Measurements from ENCODE around the gene SHROOM1.

The SHROOM1 gene

DNA sequence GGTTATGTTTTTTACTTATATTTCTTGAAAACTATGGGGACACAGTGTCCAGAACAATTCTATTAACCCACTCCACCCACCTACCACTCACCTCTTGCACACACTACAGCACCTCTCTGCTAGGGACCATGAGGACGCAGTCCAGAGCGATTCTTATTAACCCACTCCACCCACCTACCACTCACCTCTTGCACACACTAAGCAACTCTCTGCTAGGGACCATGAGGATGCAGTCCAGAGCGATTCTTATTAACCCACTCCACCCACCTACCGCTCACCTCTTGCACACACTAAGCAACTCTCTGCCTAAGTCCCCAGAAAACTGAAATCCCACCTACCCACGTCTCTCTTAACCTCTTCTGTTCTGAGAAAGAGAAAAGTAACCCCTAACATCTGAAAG is 2.2 kb upstream of the SHROOM1 start:
- no peak overlapping the region for H3K4me3 ChIP-seq (replicated peaks; ENCODE audit: low read depth, low read length)
- no peak for DNase-seq (ENCODE audit: low read depth)
- TF ChIP-seq, protein P1, sequence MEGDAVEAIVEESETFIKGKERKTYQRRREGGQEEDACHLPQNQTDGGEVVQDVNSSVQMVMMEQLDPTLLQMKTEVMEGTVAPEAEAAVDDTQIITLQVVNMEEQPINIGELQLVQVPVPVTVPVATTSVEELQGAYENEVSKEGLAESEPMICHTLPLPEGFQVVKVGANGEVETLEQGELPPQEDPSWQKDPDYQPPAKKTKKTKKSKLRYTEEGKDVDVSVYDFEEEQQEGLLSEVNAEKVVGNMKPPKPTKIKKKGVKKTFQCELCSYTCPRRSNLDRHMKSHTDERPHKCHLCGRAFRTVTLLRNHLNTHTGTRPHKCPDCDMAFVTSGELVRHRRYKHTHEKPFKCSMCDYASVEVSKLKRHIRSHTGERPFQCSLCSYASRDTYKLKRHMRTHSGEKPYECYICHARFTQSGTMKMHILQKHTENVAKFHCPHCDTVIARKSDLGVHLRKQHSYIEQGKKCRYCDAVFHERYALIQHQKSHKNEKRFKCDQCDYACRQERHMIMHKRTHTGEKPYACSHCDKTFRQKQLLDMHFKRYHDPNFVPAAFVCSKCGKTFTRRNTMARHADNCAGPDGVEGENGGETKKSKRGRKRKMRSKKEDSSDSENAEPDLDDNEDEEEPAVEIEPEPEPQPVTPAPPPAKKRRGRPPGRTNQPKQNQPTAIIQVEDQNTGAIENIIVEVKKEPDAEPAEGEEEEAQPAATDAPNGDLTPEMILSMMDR (IDR thresholded peaks at IDR 0.05; ENCODE audit: low read length, missing control alignments) = no peak

DNA sequence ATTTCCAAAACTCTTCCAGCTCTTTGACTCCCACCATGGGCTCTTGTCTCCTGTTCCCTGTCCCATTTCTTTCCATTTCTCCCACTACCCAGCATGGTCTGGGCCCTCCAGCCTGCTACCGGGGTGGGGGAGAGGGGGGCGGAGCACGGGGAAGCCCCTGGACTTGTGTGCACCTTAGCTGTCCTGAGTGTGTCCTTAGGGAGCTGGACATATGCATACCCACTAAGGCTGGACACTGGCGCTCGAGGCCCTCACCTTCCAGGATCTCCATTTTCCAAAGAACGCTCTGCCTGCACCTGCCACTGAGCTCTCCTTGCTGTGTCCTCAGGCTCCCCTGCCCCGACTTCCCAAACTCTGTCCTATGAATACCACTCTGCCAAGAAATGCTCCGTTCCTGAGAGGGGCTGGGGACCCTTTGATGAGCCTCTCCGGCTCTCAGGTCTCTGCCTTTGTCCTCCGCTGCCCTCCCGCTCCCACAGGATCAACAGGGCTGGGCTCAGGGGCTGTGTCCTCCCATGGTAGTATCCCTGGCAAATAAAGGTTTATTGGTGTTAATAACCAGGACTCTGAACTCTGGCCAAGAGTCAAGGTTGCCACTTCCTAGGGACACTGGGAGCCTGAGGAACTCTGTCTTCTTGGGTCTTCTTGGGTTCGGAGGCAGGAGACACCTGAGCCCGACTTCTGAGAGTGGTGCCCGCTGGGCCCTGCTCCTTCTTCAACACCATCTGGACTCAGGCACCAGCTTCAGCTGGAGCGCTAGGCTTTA is 831 bp upstream of the SHROOM1 start:
- TF ChIP-seq, protein P1 (IDR thresholded peaks at IDR 0.05; ENCODE audit: low read length, missing control alignments) = no peak
- peak overlapping the region; percentile 62 for H3K4me3 ChIP-seq (replicated peaks; ENCODE audit: low read depth, low read length)
- no peak for DNase-seq (ENCODE audit: low read depth)

DNA sequence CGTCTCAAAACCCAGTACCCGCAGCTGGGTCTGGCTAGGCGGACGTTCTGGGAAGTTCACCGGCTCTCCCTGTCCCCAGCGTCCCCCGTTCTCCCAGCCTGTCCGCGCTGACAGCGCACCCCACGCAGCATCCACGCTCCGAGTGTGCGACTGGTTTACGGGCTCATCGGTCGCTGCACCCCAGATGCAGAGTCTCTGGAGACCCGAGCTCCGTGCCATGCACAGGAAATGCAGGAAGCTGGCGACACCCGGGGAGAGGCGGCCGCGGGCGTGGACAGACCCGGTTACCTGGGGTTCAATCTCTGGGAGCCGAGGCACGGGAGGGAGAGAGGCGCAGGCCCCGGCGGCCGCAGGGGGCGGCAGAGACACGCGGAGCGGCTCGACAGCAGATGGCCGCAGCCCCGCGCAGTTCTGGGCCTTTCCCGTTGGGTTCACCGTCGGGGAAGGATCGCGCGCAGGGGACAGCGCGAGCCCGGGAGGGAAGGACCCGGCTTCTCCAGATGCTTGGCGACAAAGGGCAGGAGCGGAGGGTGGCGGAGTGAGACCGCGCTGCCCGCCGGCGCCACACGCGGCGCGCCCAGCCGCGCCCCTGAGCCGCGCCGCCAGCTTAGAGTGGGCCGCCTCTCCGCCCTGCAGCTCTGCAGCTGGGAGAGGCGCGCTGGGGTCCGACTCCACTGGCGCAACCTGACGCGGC is 558 bp downstream of the SHROOM1 start:
- peak; percentile 67 for DNase-seq (ENCODE audit: low read depth)
- H3K4me3 ChIP-seq (replicated peaks; ENCODE audit: low read depth, low read length) = peak overlapping the region; percentile 62
- TF ChIP-seq, protein P1 (IDR thresholded peaks at IDR 0.05; ENCODE audit: low read length, missing control alignments) = peak; percentile 73

DNA sequence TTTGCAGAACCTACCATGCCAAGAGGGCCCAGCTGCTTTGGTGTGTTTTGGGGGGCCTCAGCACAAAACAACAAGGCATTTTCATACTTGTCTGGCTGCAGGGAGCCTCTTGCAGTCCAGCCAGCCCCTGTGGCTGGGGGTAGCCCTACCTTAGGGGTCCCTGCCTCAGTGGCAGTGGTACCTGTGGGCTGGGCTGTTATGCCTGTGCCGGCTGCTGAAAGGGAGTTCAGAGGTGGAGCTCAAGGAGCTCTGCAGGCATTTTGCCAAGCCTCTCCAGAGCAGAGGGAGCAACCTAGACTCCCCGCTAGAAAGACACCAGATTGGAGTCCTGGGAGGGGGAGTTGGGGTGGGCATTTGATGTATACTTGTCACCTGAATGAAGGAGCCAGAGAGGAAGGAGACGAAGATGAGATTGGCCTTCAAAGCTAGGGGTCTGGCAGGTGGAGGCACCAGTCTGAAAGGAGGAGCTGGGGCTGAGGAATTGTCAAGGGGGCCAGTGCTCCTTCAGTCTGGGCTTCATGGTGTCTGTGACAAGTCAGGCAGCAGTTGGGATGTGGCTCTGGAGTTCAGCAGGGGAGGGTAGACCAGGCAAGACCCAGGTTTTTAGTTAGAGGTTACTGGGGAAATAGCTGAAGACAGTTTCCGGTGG is 1.5 kb downstream of the SHROOM1 start:
- TF ChIP-seq, protein P1 (IDR thresholded peaks at IDR 0.05; ENCODE audit: low read length, missing control alignments) = no peak
- H3K4me3 ChIP-seq (replicated peaks; ENCODE audit: low read depth, low read length) = peak overlapping the region; percentile 62
- DNase-seq (ENCODE audit: low read depth) = no peak

DNA sequence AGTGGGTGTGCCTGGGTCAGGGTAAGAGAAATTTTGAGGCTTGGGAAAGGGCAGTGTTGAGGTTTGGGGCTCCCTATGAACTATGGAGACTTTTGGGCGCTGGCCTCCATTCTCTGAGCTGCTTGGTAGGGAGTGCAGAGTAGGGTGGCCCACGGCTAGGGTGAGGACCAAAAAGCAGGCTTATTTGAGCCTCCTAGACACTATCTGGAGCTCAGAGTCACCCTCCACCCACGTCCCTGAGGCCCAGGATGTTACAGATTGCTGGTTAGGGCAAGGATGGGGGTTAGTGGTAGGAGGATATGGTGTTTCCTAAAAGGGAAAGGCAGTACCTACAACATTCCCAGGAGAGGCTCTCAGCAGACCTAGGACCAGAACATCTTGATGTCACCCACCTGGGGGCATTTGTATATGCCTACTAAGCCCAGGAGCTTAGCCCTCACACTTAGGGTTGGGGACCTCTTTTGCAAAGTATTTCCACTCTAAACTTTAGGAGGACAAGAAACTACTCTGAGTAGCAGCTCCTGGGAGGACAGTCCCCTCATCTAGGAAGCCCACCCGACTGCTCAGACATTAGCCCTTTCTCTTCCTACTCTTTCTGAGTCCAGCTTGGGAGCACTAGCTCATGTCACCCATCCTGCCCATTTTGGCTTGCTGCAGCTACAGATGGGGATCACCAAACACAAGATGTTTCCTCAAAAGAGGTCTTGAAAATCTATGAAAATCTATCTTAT is 2.3 kb downstream of the SHROOM1 start:
- no peak for DNase-seq (ENCODE audit: low read depth)
- no peak overlapping the region for H3K4me3 ChIP-seq (replicated peaks; ENCODE audit: low read depth, low read length)
- TF ChIP-seq, protein P1 (IDR thresholded peaks at IDR 0.05; ENCODE audit: low read length, missing control alignments) = no peak

DNA sequence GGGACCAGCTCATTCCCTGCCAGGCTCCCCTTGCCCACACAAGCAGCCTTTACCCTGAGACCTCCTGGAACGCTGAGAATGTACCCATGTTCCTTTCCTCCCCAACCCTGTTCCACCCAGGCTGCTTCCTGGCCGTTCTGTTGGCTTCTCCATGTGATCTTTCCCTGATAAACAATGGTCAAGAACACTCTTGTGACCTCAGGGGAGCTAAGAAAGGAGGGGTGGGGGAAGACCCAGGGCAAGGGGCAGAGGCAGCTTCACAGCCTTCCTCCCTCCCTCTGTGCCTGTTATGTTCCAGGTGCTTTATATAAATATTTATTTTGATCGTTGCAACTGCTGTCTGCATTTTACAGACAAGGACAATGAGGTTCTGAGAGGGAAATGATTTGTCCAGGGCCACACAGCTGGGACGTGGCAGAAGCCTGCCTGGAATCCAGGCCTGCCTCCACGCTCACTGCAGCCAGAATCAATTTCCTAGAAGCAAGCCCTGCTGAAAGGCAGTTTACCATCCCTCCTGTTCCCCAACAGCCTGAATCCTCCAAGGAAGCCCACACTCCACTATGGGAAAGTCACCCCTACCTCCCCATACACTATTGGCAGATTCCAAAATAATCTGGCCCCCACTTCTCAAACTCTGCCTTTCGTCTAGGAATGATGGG is 3.9 kb downstream of the SHROOM1 start:
- TF ChIP-seq, protein P1 (IDR thresholded peaks at IDR 0.05; ENCODE audit: low read length, missing control alignments) = no peak
- DNase-seq (ENCODE audit: low read depth) = no peak
- no peak overlapping the region for H3K4me3 ChIP-seq (replicated peaks; ENCODE audit: low read depth, low read length)

All from fibroblast of pulmonary artery (primary cell).